Thyroid gland (tissue), 4 donors: ENCODE data around the gene IWS1.

Source experiments
- POLR2A ChIP-seq, 2 donors: fragments of 450-650 bp; IDR thresholded peaks; one replicate each; pipeline ENCODE4 v1.6.1; 2017; ENCODE audit warnings: antibody characterized with exemption in 2 of 2, mild to moderate bottlenecking in 2 of 2, moderate library complexity in 1 of 2
- TF ChIP-seq, protein P1 (sequence below), 6 experiments: fragments of 200-600 bp in 3 of 6; fragments of 450-650 bp in 3 of 6; sonication (generic) in 3 of 6; IDR thresholded peaks; one replicate each; pipeline ENCODE4 v1.5.1; 2016 to 2019; ENCODE audit warnings: antibody characterized with exemption in 6 of 6, mild to moderate bottlenecking in 2 of 6, inconsistent platforms in 1 of 6, moderate library complexity in 1 of 6

DNA sequence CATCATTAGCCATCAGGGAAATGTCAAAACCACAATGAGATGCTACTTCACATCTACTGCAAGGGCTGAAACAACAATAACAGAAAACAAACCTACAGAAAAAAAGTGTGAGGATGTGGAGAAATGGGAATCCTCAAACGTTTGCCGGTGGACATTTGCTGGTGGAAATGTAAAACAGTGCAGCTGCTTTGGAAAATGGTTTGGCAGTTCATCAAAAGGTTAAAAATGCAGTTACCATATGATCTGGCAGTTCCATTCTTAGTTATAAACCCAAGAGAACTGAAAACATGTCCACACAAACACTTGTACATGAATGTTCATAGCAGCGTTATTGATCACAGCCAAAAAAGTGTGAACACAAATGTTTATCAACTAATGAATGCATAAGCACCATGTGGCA is 63.8 kb downstream of the IWS1 start:
- TF ChIP-seq, protein P1, sequence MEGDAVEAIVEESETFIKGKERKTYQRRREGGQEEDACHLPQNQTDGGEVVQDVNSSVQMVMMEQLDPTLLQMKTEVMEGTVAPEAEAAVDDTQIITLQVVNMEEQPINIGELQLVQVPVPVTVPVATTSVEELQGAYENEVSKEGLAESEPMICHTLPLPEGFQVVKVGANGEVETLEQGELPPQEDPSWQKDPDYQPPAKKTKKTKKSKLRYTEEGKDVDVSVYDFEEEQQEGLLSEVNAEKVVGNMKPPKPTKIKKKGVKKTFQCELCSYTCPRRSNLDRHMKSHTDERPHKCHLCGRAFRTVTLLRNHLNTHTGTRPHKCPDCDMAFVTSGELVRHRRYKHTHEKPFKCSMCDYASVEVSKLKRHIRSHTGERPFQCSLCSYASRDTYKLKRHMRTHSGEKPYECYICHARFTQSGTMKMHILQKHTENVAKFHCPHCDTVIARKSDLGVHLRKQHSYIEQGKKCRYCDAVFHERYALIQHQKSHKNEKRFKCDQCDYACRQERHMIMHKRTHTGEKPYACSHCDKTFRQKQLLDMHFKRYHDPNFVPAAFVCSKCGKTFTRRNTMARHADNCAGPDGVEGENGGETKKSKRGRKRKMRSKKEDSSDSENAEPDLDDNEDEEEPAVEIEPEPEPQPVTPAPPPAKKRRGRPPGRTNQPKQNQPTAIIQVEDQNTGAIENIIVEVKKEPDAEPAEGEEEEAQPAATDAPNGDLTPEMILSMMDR (IDR thresholded peaks at IDR 0.05): no peak
- TF ChIP-seq POLR2A (IDR thresholded peaks at IDR 0.05): no peak
